Epithelial cell of proximal tubule (primary cell): ENCODE results near the gene ENGASE. TPM values are rescaled to one million over a fixed set of nuclear protein-coding genes. Genes with fewer than 3 reads are reported as not detected.

Experiments
- DNase-seq: peaks from one replicate; pipeline ENCODE4 v3.0.0-alpha.2; 2011; ENCODE audit warnings: low read depth
- H3K4me3 ChIP-seq: 2 replicates; pipeline ENCODE4 v1.5.1; 2011; ENCODE audit warnings: low read depth, mild to moderate bottlenecking, low read length
- CTCF ChIP-seq: conservative IDR thresholded peaks from 2 replicates; pipeline ENCODE4 v1.5.1; 2012; ENCODE audit warnings: low read depth, mild to moderate bottlenecking, low read length
- total RNA-seq: library from RNA; depleted of rRNA; stranded (reverse); fragments of >200 nt; gene quantifications from 2 replicates; pipeline ENCODE4 v1.2.3, GENCODE V29; 2015

The ENGASE gene
- total RNA-seq, 1 donor from 2014 or later, result 10.4 TPM

- no peak for TF ChIP-seq CTCF
- no peak for DNase-seq
- no peak overlapping the region for H3K4me3 ChIP-seq
These were observed 61.2 kb downstream of the ENGASE start for GRCh38 chr17:79135628-79136405.

Other genes starting within 250 kb of the ENGASE start
- 22.4 and 36.4 TPM in 2 replicates for gene USP36, start 234.0 kb upstream of the ENGASE start, total RNA-seq
- 0.29 TPM in 2 replicates for gene CEP295NL, start 171.6 kb upstream of the ENGASE start, total RNA-seq
- gene TIMP2, start 149.4 kb upstream of the ENGASE start, total RNA-seq, result 64.9 and 78.3 TPM in 2 replicates
- 258 and 338 TPM in 2 replicates for gene LGALS3BP, start 94.9 kb upstream of the ENGASE start, total RNA-seq
- 50.9 and 60.3 TPM in 2 replicates for gene CANT1, start 65.1 kb upstream of the ENGASE start, total RNA-seq
- gene C1QTNF1, start 50.7 kb upstream of the ENGASE start, total RNA-seq, result 2.1 and 2.2 TPM in 2 replicates